ENCODE data around the gene ZFPM1.
A peak's percentile ranks its signal among the peaks of the same experiment; 100 is the strongest.
"Not testable (repeated sequence)": the region's sequence is repeated elsewhere in the genome, so short reads cannot be mapped to it uniquely, and the experiment has no call there.

ZFPM1 gene

GRCh38 chr16:88466175-88466862 is 13.2 kb downstream of the ZFPM1 start:
- no peak for DNase-seq (ENCODE audit: low spot score)

- DNase-seq (ENCODE audit: low spot score), result no peak
Observed at GRCh38 chr16:88466949-88467348, 13.9 kb downstream of the ZFPM1 start.

- DNase-seq (ENCODE audit: low spot score), result no peak
Observed at GRCh38 chr16:88467541-88467944, 14.5 kb downstream of the ZFPM1 start.

GRCh38 chr16:88468275-88469129 is 15.4 kb downstream of the ZFPM1 start:
- peak; percentile 91 for DNase-seq (ENCODE audit: low spot score)

- no peak for DNase-seq (ENCODE audit: low spot score)
Observed at GRCh38 chr16:88469615-88470395, 16.7 kb downstream of the ZFPM1 start.

- not testable (repeated sequence) for DNase-seq (ENCODE audit: low spot score)
Observed at GRCh38 chr16:88470396-88470680, 17.3 kb downstream of the ZFPM1 start.

GRCh38 chr16:88470696-88471095 is 17.6 kb downstream of the ZFPM1 start:
- DNase-seq (ENCODE audit: low spot score), result not testable (repeated sequence)

- no peak for DNase-seq (ENCODE audit: low spot score)
Observed at GRCh38 chr16:88471115-88471514, 18.0 kb downstream of the ZFPM1 start.

GRCh38 chr16:88471575-88471974 is 18.5 kb downstream of the ZFPM1 start:
- no peak for DNase-seq (ENCODE audit: low spot score)

- no peak for DNase-seq (ENCODE audit: low spot score)
Observed at GRCh38 chr16:88472069-88472468, 19.0 kb downstream of the ZFPM1 start.

- no peak for DNase-seq (ENCODE audit: low spot score)
Observed at GRCh38 chr16:88472637-88473205, 19.6 kb downstream of the ZFPM1 start.

GRCh38 chr16:88473666-88474534 is 20.8 kb downstream of the ZFPM1 start:
- no peak for DNase-seq (ENCODE audit: low spot score)

GRCh38 chr16:88475037-88475436 is 22.0 kb downstream of the ZFPM1 start:
- no peak for DNase-seq (ENCODE audit: low spot score)

GRCh38 chr16:88476203-88476602 is 23.1 kb downstream of the ZFPM1 start:
- DNase-seq (ENCODE audit: low spot score), result no peak

GRCh38 chr16:88476817-88477397 is 23.8 kb downstream of the ZFPM1 start:
- no peak for DNase-seq (ENCODE audit: low spot score)

- DNase-seq (ENCODE audit: low spot score), result no peak
Observed at GRCh38 chr16:88477631-88478519, 24.8 kb downstream of the ZFPM1 start.

- DNase-seq (ENCODE audit: low spot score), result no peak
Observed at GRCh38 chr16:88478889-88479792, 26.1 kb downstream of the ZFPM1 start.

GRCh38 chr16:88479793-88480760 is 27.0 kb downstream of the ZFPM1 start:
- no peak for DNase-seq (ENCODE audit: low spot score)

Measured in ecto neural progenitor cell (in vitro differentiated cells).